IMR-90 (cell line): ENCODE results near the gene EVI5. TPM values are rescaled to one million over a fixed set of nuclear protein-coding genes. Genes with fewer than 3 reads are reported as not detected.

Experiments used
- ATAC-seq: fragments of 200-7000 bp; cut with Tn5 transposase; 2 replicates; pipeline ENCODE4 v1.9.1; 2020; ENCODE audit warnings: low read depth, mild to moderate bottlenecking, moderate library complexity
- BruUV-seq: library from RNA; stranded (reverse); fragments of 400-500 nt; replicated peaks from 2 replicates; lab custom pipeline; 2021; lab: Mats Ljungman, UMichigan
- CTCF ChIA-PET: fragments of 300-600 bp; formaldehyde crosslinking; extraction: SDS; loops from one replicate; lab custom pipeline; 2021; ENCODE audit warnings: antibody characterized with exemption; lab: Yijun Ruan, JAX
- POLR2A ChIA-PET: fragments of 300-600 bp; sonication (Branson Sonifier 250); formaldehyde crosslinking; loops from one replicate; lab custom pipeline; 2022; ENCODE audit warnings: antibody characterized with exemption; ENCODE audit not compliant: unreplicated experiment; lab: Charles Lee
- DNase-seq: peaks from one replicate; pipeline ENCODE4 v3.0.0; 2013
- H2AFZ ChIP-seq: replicated peaks from 2 replicates; pipeline ENCODE3; 2013; ENCODE audit warnings: low read length, mild to moderate bottlenecking; ENCODE audit not compliant: poor library complexity
- H2AK5ac ChIP-seq: 2 replicates; pipeline ENCODE4 v1.6.1; 2013; ENCODE audit warnings: low read depth, low read length, inconsistent platforms
- H2AK9ac ChIP-seq: replicated peaks from 2 replicates; pipeline ENCODE3; 2013; ENCODE audit warnings: mild to moderate bottlenecking, low read depth, low read length, moderate library complexity; ENCODE audit not compliant: poor library complexity
- H2BK120ac ChIP-seq: 2 replicates; pipeline ENCODE4 v1.6.1; 2013; ENCODE audit warnings: low read depth, low read length, inconsistent platforms
- H2BK15ac ChIP-seq: 3 replicates; pipeline ENCODE4 v1.6.1; 2013; ENCODE audit warnings: low read depth, low read length, inconsistent platforms
- H2BK20ac ChIP-seq: 2 replicates; pipeline ENCODE4 v1.6.1; 2013; ENCODE audit warnings: low read depth, mild to moderate bottlenecking, inconsistent platforms, low read length, moderate library complexity
- H2BK5ac ChIP-seq: 2 replicates; pipeline ENCODE4 v1.6.1; 2013; ENCODE audit warnings: mild to moderate bottlenecking, low read depth, low read length, inconsistent platforms; ENCODE audit not compliant: poor library complexity, severe bottlenecking
- H3K14ac ChIP-seq: replicated peaks from 2 replicates; pipeline ENCODE4 v1.6.1; 2013; ENCODE audit warnings: low read depth, low read length, inconsistent platforms
- H3K18ac ChIP-seq: 2 replicates; pipeline ENCODE4 v1.6.1; 2013; ENCODE audit warnings: low read depth, low read length, control low read depth
- H3K23ac ChIP-seq: 2 replicates; pipeline ENCODE4 v1.6.1; 2013; ENCODE audit warnings: low read depth, low read length, inconsistent platforms
- H3K27ac ChIP-seq: 2 replicates; pipeline ENCODE4 v1.5.1; 2013; ENCODE audit warnings: mild to moderate bottlenecking, control low read depth, low read length; ENCODE audit not compliant: insufficient read depth
- H3K27me3 ChIP-seq: 2 replicates; pipeline ENCODE4 v1.6.1; 2013; ENCODE audit warnings: low read length; ENCODE audit not compliant: control insufficient read depth, insufficient read depth
- H3K36me3 ChIP-seq: 2 replicates; pipeline ENCODE4 v1.6.1; 2013; ENCODE audit warnings: low read length, mixed read lengths; ENCODE audit not compliant: control insufficient read depth, insufficient read depth
- H3K4ac ChIP-seq: 2 replicates; pipeline ENCODE4 v1.6.1; 2013; ENCODE audit warnings: low read depth, low read length, inconsistent platforms
- H3K4me1 ChIP-seq: 2 replicates; pipeline ENCODE4 v1.6.1; 2013; ENCODE audit warnings: low read length, mixed read lengths; ENCODE audit not compliant: control insufficient read depth, insufficient read depth
- H3K4me2 ChIP-seq: 2 replicates; pipeline ENCODE4 v1.6.1; 2013; ENCODE audit warnings: low read depth, mild to moderate bottlenecking, control low read depth, low read length, moderate library complexity
- H3K4me3 ChIP-seq: 2 replicates; pipeline ENCODE4 v1.5.1; 2013; ENCODE audit warnings: low read depth, mild to moderate bottlenecking, control low read depth, low read length, moderate library complexity; ENCODE audit not compliant: insufficient read depth
- H3K56ac ChIP-seq: 2 replicates; pipeline ENCODE4 v1.6.1; 2013; ENCODE audit warnings: low read length, inconsistent platforms; ENCODE audit not compliant: insufficient read depth; ENCODE audit errors: extremely low read depth
- H3K79me1 ChIP-seq, 2 experiments: 2 replicates each; pipeline ENCODE4 v1.6.1; 2013; ENCODE audit warnings: low read length in 2 of 2, inconsistent platforms in 1 of 2, low read depth in 1 of 2
- H3K9ac ChIP-seq: 2 replicates; pipeline ENCODE4 v1.6.1; 2013; ENCODE audit warnings: low read depth, low read length, control low read depth
- H3K9me1 ChIP-seq: 2 replicates; pipeline ENCODE4 v1.6.1; 2013; ENCODE audit warnings: low read length, inconsistent platforms; ENCODE audit not compliant: insufficient read depth
- H3K9me3 ChIP-seq: 2 replicates; pipeline ENCODE4 v1.6.1; 2013; ENCODE audit warnings: low read length; ENCODE audit not compliant: control insufficient read depth, insufficient read depth
- H4K20me1 ChIP-seq: 2 replicates; pipeline ENCODE4 v1.6.1; 2013; ENCODE audit warnings: low read length, inconsistent platforms; ENCODE audit not compliant: insufficient read depth
- H4K5ac ChIP-seq: 2 replicates; pipeline ENCODE4 v1.6.1; 2013; ENCODE audit warnings: mild to moderate bottlenecking, low read depth, low read length, control low read depth
- H4K8ac ChIP-seq, 2 experiments: 2 replicates each; pipeline ENCODE4 v1.6.1; 2013; ENCODE audit warnings: low read depth in 2 of 2, low read length in 2 of 2, control low read depth in 1 of 2, inconsistent platforms in 1 of 2
- H4K91ac ChIP-seq: 2 replicates; pipeline ENCODE4 v1.6.1; 2013; ENCODE audit warnings: low read depth, low read length, inconsistent platforms; ENCODE audit not compliant: insufficient read depth
- BHLHE40 ChIP-seq: fragments of 150-350 bp; IDR thresholded peaks from 2 replicates; pipeline ENCODE4 v1.6.1; 2016; ENCODE audit warnings: mild to moderate bottlenecking, low read depth, low read length
- CEBPB ChIP-seq: IDR thresholded peaks from 2 replicates; pipeline ENCODE4 v1.6.1; 2012; ENCODE audit warnings: low read depth, low read length, improper control_type of control experiment
- CHD1 ChIP-seq: IDR thresholded peaks from 2 replicates; pipeline ENCODE4 v1.6.1; 2012; ENCODE audit warnings: low read depth, low read length, improper control_type of control experiment
- ELK1 ChIP-seq: fragments of 150-350 bp; IDR thresholded peaks from 2 replicates; pipeline ENCODE4 v1.6.1; 2016; ENCODE audit warnings: low read depth, mild to moderate bottlenecking, low read length, moderate library complexity, borderline replicate concordance
- MAFK ChIP-seq: IDR thresholded peaks from 2 replicates; pipeline ENCODE4 v1.6.1; 2012; ENCODE audit warnings: low read depth, low read length, improper control_type of control experiment
- MAZ ChIP-seq: IDR thresholded peaks from 2 replicates; pipeline ENCODE4 v1.6.1; 2012; ENCODE audit warnings: low read depth, mild to moderate bottlenecking, low read length, improper control_type of control experiment, moderate library complexity, borderline replicate concordance
- MXI1 ChIP-seq: IDR thresholded peaks from 2 replicates; pipeline ENCODE4 v1.6.1; 2012; ENCODE audit warnings: low read depth, mild to moderate bottlenecking, low read length, moderate library complexity, borderline replicate concordance
- NFE2L2 ChIP-seq: fragments of 150-350 bp; IDR thresholded peaks from 2 replicates; pipeline ENCODE4 v1.6.1; 2016; ENCODE audit warnings: low read depth, mild to moderate bottlenecking, low read length
- POLR2A ChIP-seq: IDR thresholded peaks from 2 replicates; pipeline ENCODE4 v1.6.1; 2012; ENCODE audit warnings: mild to moderate bottlenecking, low read depth, low read length
- RAD21 ChIP-seq: IDR thresholded peaks from 2 replicates; pipeline ENCODE4 v1.6.1; 2012; ENCODE audit warnings: low read length, improper control_type of control experiment
- RCOR1 ChIP-seq: IDR thresholded peaks from 2 replicates; pipeline ENCODE4 v1.6.1; 2012; ENCODE audit warnings: mild to moderate bottlenecking, low read length, improper control_type of control experiment; ENCODE audit not compliant: insufficient replicate concordance
- RFX5 ChIP-seq: IDR thresholded peaks from 2 replicates; pipeline ENCODE4 v1.8.0; 2012; ENCODE audit warnings: low read depth, mild to moderate bottlenecking, low read length, moderate library complexity
- SMC3 ChIP-seq: fragments of 150-350 bp; IDR thresholded peaks from 2 replicates; pipeline ENCODE4 v1.6.1; 2016; ENCODE audit warnings: low read depth, mild to moderate bottlenecking, antibody characterized with exemption, low read length, moderate library complexity
- USF2 ChIP-seq: fragments of 150-350 bp; IDR thresholded peaks from 2 replicates; pipeline ENCODE4 v1.6.1; 2017; ENCODE audit warnings: mild to moderate bottlenecking, antibody characterized with exemption, low read length, low read depth
- WGBS, 2 experiments: methylation state at CpG; one replicate each; pipeline versions ENCODE4 v1.1.5 to v1.1.7; 2013; ENCODE audit warnings: missing lambda C conversion rate in 2 of 2; ENCODE audit not compliant: insufficient read length in 1 of 2; ENCODE audit errors: extremely low coverage in 2 of 2; 5-methylcytosine and 5-hydroxymethylcytosine counted together
- dilution Hi-C: fragments of 300-500 bp; cut with HindIII; formaldehyde crosslinking; loops from one replicate; pipeline ENCODE4 v1.14.3; 2018; ENCODE audit warnings: low sequenced_read_pairs; ENCODE audit not compliant: unreplicated experiment
- in situ Hi-C: fragments of 300-500 bp; cut with MboI; formaldehyde crosslinking; loops from 3 replicates; pipeline ENCODE4 v1.14.3; 2019; ENCODE audit warnings: low sequenced_read_pairs, inconsistent platforms, mixed read lengths
- intact Hi-C: fragments of 100-400 bp; cut with micrococcal nuclease; formaldehyde crosslinking; loops from 2 replicates; pipeline ENCODE4 v1.10.0; 2022
- polyA plus RNA-seq, 3 experiments: library from polyadenylated mRNA; depleted of rRNA; stranded (reverse); fragments of >200 nt; gene quantifications; 2 replicates each; pipeline ENCODE4 v1.2.3, GENCODE V29; 2012; ENCODE audit warnings: low replicate concordance in 1 of 3
- total RNA-seq: library from RNA; depleted of rRNA; stranded (reverse); fragments of >200 nt; gene quantifications from 2 replicates; pipeline ENCODE4 v1.2.3, GENCODE V29; 2012
- TF ChIP-seq, protein P1 (sequence below): conservative IDR thresholded peaks from 2 replicates; pipeline ENCODE4 v1.5.1; 2012; ENCODE audit warnings: mild to moderate bottlenecking, low read depth, low read length, improper control_type of control experiment

Gene EVI5
- total and polyA plus RNA-seq, 2 of the 4 experiments (the other 2 are of a cell fraction): 13.9 to 26.9 TPM

GRCh38 chr1:92536211-92536979 is 248.5 kb downstream of the EVI5 start:
- Histone ChIP-seq H3K9ac (no peak overlapping the region), H3K23ac (no peak overlapping the region), H3K27me3 (no peaks in the 10 kb centered on the region), H3K27ac (no peak overlapping the region), H2BK5ac (no peak overlapping the region), H4K8ac (no peak overlapping the region), H3K4me1 (peaks cover 3% of the 10 kb centered on the region; the same call in 1 of the 2 replicates), H2AFZ (no peak overlapping the region), H3K9me3 (no peaks in the 10 kb centered on the region), H4K91ac (no peak overlapping the region), H3K14ac (no peak overlapping the region), H3K18ac (no peak overlapping the region), H3K9me1 (peaks cover 4% of the 10 kb centered on the region), H3K79me1 (0 out of 4 replicates have a peak, but pooled peaks cover 0 to 4% of the 10 kb centered on the region in 2 experiments), H4K20me1 (no peaks in the 10 kb centered on the region), H2BK120ac (no peak overlapping the region), H2AK9ac (no peak overlapping the region), H2BK15ac (no peak overlapping the region), H3K4me3 (no peak overlapping the region), H2AK5ac (no peak overlapping the region), H3K36me3 (no peaks in the 10 kb centered on the region), H3K4me2 (no peak overlapping the region), H2BK20ac (no peak overlapping the region), H4K5ac (no peak overlapping the region), H3K56ac (no peak overlapping the region), H3K4ac (no peak overlapping the region)
- no peak for ATAC-seq
- TF ChIP-seq MXI1: no peak
- TF ChIP-seq CEBPB: no peak
- TF ChIP-seq BHLHE40: no peak
- TF ChIP-seq USF2: no peak
- no peak for TF ChIP-seq NFE2L2
- TF ChIP-seq, protein P1, sequence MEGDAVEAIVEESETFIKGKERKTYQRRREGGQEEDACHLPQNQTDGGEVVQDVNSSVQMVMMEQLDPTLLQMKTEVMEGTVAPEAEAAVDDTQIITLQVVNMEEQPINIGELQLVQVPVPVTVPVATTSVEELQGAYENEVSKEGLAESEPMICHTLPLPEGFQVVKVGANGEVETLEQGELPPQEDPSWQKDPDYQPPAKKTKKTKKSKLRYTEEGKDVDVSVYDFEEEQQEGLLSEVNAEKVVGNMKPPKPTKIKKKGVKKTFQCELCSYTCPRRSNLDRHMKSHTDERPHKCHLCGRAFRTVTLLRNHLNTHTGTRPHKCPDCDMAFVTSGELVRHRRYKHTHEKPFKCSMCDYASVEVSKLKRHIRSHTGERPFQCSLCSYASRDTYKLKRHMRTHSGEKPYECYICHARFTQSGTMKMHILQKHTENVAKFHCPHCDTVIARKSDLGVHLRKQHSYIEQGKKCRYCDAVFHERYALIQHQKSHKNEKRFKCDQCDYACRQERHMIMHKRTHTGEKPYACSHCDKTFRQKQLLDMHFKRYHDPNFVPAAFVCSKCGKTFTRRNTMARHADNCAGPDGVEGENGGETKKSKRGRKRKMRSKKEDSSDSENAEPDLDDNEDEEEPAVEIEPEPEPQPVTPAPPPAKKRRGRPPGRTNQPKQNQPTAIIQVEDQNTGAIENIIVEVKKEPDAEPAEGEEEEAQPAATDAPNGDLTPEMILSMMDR: no peak
- no peak for TF ChIP-seq RFX5
- no peak for TF ChIP-seq ELK1
- TF ChIP-seq RAD21: no peak
- TF ChIP-seq POLR2A: no peak
- TF ChIP-seq SMC3: no peak
- no peak for TF ChIP-seq RCOR1
- no peak for TF ChIP-seq MAZ
- no peak for TF ChIP-seq CHD1
- TF ChIP-seq MAFK: no peak
- in situ Hi-C loops (no loop called here), dilution Hi-C loops (no loop called here), intact Hi-C loops (no loop called here)
- no TSS peak for BruUV-seq
- WGBS, 2 experiments: no CpG with 5 or more reads among the region's 5 CpGs
- POLR2A ChIA-PET: no interaction called here
- no peak for DNase-seq
- CTCF ChIA-PET: no interaction called here
